Coronary artery (tissue), 2 donors: ENCODE results near the gene SLC6A2.

ENCODE experiments used
- DNase-seq: peaks from one replicate; pipeline ENCODE4 v3.0.0-alpha.2; 2017; ENCODE audit warnings: low spot score
- H3K27ac ChIP-seq, 2 donors: fragments of 200-600 bp; sonication (generic); one replicate each; pipeline ENCODE4 v1.5.1; 2016 to 2019
- H3K4me3 ChIP-seq: fragments of 200-600 bp; sonication (generic); 2 replicates; pipeline ENCODE4 v1.5.1; 2016; ENCODE audit warnings: mild to moderate bottlenecking, moderate library complexity
- CTCF ChIP-seq: fragments of 200-600 bp; sonication (generic); IDR thresholded peaks from one replicate; pipeline ENCODE4 v1.5.1; 2019; ENCODE audit warnings: antibody characterized with exemption

SLC6A2 gene

GRCh38 chr16:55647798-55648197 lies 8.0 kb upstream of the SLC6A2 start:
- no peak overlapping the region for H3K27ac ChIP-seq
- no peak for DNase-seq
- no peak for TF ChIP-seq CTCF

GRCh38 chr16:55651841-55652824 lies 3.7 kb upstream of the SLC6A2 start:
- Histone ChIP-seq H3K27ac (no peak overlapping the region), H3K4me3 (no peak overlapping the region)
- DNase-seq = no peak
- TF ChIP-seq CTCF = no peak

More at GRCh38 chr16:55647798-55648197, 8.0 kb upstream of the SLC6A2 start:
- H3K4me3 ChIP-seq = no peak overlapping the region

GRCh38 chr16:55653106-55653505 lies 2.7 kb upstream of the SLC6A2 start:
- Histone ChIP-seq H3K27ac (no peak overlapping the region), H3K4me3 (no peak overlapping the region)
- DNase-seq = no peak
- TF ChIP-seq CTCF = no peak

GRCh38 chr16:55655381-55655896 lies 349 bp upstream of the SLC6A2 start:
- DNase-seq = no peak
- Histone ChIP-seq H3K27ac (no peak overlapping the region), H3K4me3 (peak overlapping the region; percentile 55)
- no peak for TF ChIP-seq CTCF

GRCh38 chr16:55656691-55657092 lies 904 bp downstream of the SLC6A2 start:
- peak overlapping the region; percentile 55 for H3K4me3 ChIP-seq

GRCh38 chr16:55657616-55658015 lies 1.8 kb downstream of the SLC6A2 start:
- no peak overlapping the region for H3K27ac ChIP-seq
- DNase-seq = no peak
- TF ChIP-seq CTCF = no peak

More at GRCh38 chr16:55656691-55657092, 904 bp downstream of the SLC6A2 start:
- H3K27ac ChIP-seq = no peak overlapping the region
- no peak for TF ChIP-seq CTCF
- no peak for DNase-seq

More at GRCh38 chr16:55657616-55658015, 1.8 kb downstream of the SLC6A2 start:
- no peak overlapping the region for H3K4me3 ChIP-seq
